HG02678 (cell line): Measurements from ENCODE around the gene NOVA1.

Experiments used
- ATAC-seq: cut with Tn5 transposase; IDR thresholded peaks from one replicate; pipeline ENCODE4 v1.9.1; 2021; ENCODE audit warnings: mild to moderate bottlenecking, moderate library complexity; ENCODE audit not compliant: unreplicated experiment

Gene NOVA1

GRCh38 chr14:26448181-26448855, 149.5 kb downstream of the NOVA1 start:
- no peak for ATAC-seq

GRCh38 chr14:26444822-26445221, 153.0 kb downstream of the NOVA1 start:
- no peak for ATAC-seq

GRCh38 chr14:26443654-26444053, 154.2 kb downstream of the NOVA1 start:
- no peak for ATAC-seq

GRCh38 chr14:26429205-26429604, 168.6 kb downstream of the NOVA1 start:
- no peak for ATAC-seq

- no peak for ATAC-seq
These were observed 170.7 kb downstream of the NOVA1 start for GRCh38 chr14:26427097-26427496.

GRCh38 chr14:26424537-26424936, 173.3 kb downstream of the NOVA1 start:
- no peak for ATAC-seq

- no peak for ATAC-seq
These were observed 182.2 kb downstream of the NOVA1 start for GRCh38 chr14:26415618-26416123.

GRCh38 chr14:26414926-26415325, 182.9 kb downstream of the NOVA1 start:
- no peak for ATAC-seq

GRCh38 chr14:26414103-26414502, 183.7 kb downstream of the NOVA1 start:
- no peak for ATAC-seq

- no peak for ATAC-seq
These were observed 185.4 kb downstream of the NOVA1 start for GRCh38 chr14:26412421-26412820.

- no peak for ATAC-seq
These were observed 187.6 kb downstream of the NOVA1 start for GRCh38 chr14:26410189-26410685.

GRCh38 chr14:26404927-26405326, 192.9 kb downstream of the NOVA1 start:
- no peak for ATAC-seq

- no peak for ATAC-seq
These were observed 194.1 kb downstream of the NOVA1 start for GRCh38 chr14:26403760-26404159.

- ATAC-seq: no peak
These were observed 195.7 kb downstream of the NOVA1 start for GRCh38 chr14:26402126-26402525.

GRCh38 chr14:26401179-26401968, 196.5 kb downstream of the NOVA1 start:
- ATAC-seq: no peak

- ATAC-seq: no peak
These were observed 197.5 kb downstream of the NOVA1 start for GRCh38 chr14:26400373-26400772.

GRCh38 chr14:26398616-26399015, 199.2 kb downstream of the NOVA1 start:
- ATAC-seq: no peak
